Activated effector memory CD4-positive, alpha-beta T cell treated with Interleukin-2 at 50 U/mL for 16 hours (primary cell): ENCODE results near the gene ORC1.
"Not testable (repeated sequence)": the region's sequence is repeated elsewhere in the genome, so short reads cannot be mapped to it uniquely, and the experiment has no call there.

Experiments used
- DNase-seq: peaks from one replicate; pipeline ENCODE4 v3.0.0-alpha.2; 2020

ORC1 gene

GRCh38 chr1:52385376-52385775, 18.8 kb downstream of the ORC1 start:
- DNase-seq: no peak

DNA sequence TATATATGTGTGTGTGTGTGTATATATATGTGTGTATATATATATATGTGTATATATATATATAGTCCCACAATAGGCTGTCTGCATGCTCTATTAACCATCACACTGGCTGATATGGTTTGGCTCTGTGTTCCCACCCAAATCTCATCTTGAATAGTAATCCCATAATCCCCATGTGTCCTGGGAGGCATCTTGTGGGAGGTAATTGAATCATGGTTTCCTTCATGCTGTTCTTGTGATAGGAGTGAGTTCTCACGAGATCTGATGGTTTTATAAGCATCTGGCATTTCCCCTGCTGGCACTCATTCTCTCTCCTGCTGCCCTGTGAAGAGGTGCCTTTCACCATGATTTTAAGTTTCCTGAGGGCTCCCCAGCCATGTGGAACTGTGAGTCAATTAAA, 34.4 kb downstream of the ORC1 start:
- DNase-seq: not testable (repeated sequence)

- peak; percentile 53 for DNase-seq
These were observed 35.6 kb downstream of the ORC1 start for GRCh38 chr1:52368383-52369172.

DNA sequence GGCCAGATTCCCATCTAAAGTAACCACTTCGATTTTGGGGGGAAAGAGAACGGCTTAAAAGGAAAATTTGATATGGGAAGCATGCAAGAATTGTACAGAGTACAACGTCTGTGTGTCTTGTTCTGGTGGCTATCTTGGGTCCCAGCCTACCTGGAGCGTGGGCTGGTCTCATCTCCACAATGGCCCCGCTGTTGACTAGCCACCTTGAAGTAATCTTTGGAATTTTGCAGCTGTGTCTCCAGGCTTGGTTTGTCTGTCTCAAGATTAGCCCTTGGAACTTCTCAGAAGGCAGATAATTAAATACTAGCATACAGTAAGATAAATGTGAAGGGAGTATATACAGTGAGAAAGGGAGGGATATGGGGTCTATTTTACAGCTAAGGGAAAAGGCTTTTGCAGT, 37.0 kb downstream of the ORC1 start:
- no peak for DNase-seq

- DNase-seq: no peak
These were observed 37.8 kb downstream of the ORC1 start for GRCh38 chr1:52366517-52366827.

- DNase-seq: peak; percentile 100
These were observed 38.3 kb downstream of the ORC1 start, which contains the start of gene CC2D1B for GRCh38 chr1:52365746-52366516. Gene CC2D1B (minus strand): TSS chr1:52366205. CDS start chr1:52364620, 1,585 bp downstream.

GRCh38 chr1:52365071-52365745, 39.0 kb downstream of the ORC1 start:
- no peak for DNase-seq

- DNase-seq: no peak
These were observed 39.9 kb downstream of the ORC1 start for GRCh38 chr1:52364235-52364839.

- DNase-seq: no peak
These were observed 43.6 kb downstream of the ORC1 start for GRCh38 chr1:52360595-52360968.

DNA sequence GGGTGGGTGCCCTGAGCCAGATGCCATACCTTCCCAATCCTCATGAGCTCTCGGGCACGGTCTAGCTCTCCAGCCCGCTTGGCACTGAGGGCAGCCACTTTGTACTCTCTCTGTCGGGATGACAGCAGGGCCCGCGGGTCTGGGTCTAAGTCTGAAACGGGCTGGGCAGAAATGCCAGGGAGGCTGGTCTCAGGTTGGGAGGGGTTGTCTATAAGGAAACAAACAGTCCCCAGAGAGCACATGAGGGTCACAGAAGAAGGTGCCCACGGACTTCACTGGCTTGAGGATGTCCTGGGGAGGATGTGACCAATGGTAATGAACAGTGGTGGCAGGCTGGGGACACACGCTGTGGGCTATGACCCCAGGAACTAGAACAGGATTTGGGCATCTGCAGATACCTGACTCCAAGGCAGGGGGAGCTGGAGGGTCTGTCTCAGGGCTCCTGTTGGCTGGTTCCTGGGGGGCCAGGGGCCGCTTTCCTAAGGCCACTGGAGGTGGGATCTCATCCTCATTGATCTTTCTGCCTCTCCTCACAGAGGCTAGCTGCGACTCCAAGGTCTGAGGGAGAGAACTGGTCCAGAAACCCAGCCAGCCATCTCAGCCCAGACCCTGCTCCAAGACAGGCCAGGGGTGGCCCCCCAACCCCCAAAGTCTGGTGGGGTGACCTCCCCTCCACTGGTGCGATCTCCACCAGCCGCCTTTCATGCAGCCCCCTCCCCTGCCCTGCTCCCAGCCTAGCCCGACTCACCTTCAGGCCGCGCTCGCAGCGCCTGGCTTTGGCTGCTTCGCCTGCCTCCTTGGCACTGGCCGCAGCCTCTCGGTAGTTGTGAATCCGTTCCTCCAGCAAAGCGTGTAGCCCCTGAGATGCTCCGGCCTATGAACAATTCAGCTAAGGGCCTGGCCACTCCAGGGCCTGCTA, 44.3 kb downstream of the ORC1 start:
- no peak for DNase-seq

- DNase-seq: no peak
These were observed 45.2 kb downstream of the ORC1 start for GRCh38 chr1:52358851-52359497.

- no peak for DNase-seq
These were observed 46.8 kb downstream of the ORC1 start for GRCh38 chr1:52357397-52357796.

- DNase-seq: no peak
These were observed 47.3 kb downstream of the ORC1 start for GRCh38 chr1:52356818-52357355.

- DNase-seq: no peak
These were observed 48.2 kb downstream of the ORC1 start for GRCh38 chr1:52355847-52356505.

- no peak for DNase-seq
These were observed 48.8 kb downstream of the ORC1 start for GRCh38 chr1:52355436-52355835.

DNA sequence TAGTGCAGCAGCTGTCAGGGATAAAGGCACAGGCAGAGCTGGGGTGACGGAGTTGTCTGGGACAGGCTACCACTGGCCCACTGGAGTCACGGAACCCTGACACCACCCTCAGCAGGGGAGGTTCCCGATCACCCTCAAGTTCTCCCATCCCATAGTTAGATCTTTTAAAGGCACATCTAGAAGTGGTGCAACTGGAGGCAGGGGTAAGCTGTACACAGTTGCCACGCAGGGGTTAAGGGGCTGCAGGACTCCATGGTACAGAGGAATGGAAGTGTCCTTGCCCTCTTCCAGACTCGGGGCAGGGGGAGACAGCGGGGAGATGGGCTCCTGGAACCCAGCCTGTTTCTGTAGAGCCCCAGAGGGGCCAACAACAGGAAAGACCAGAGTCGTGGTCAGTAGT, 51.5 kb downstream of the ORC1 start:
- DNase-seq: no peak

DNA sequence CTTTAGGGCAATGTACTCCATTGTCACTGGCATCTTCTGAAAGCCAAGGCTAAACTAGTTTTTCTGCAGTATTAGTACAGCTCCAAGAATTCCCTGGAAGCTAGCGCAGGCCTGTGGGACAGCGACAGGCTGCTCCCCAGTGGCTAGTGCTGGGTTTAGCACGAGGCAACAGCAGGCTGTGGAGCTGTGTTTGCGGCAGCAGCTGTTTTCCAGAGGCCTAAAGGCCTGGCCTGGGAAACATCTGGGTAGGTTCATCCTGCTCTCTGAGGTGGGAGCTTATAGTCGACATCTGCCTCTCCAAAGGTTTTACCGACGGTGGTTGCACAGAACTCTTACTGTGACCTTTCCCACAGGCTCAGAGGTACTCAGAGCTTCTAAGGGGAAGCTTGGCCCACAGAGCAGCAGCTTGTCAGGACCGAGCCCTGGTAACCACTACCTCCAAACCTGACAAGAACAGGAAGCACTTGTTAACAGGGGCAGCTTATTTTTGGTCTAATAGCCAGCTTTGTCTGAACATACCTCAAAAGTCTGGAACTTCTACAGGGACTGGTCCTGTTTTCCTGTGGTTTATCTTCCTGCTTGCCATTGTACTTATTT, 55.4 kb downstream of the ORC1 start:
- DNase-seq: no peak

- DNase-seq: no peak
These were observed 57.6 kb downstream of the ORC1 start for GRCh38 chr1:52346653-52347052.

- no peak for DNase-seq
These were observed 59.0 kb downstream of the ORC1 start for GRCh38 chr1:52345252-52345651.

DNA sequence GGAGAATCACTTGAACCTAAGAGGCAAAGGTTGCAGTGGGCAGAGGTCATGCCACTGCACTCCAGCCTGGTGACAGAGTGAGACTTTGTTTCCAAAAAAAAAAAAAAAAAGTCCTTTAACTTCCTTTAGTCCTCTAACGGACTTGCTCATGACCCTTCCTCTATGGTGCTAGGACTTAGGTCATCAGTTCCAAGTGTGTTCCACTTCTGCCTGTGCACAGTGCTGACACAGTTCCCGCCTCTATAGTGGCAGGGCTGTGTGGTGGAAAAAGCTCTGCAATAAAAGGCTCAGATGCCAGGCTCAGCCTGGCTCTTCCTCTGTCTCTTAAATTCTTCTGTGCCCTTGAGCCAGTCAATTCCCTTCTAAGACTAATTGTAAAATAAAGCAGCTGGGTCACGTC, 60.2 kb downstream of the ORC1 start:
- no peak for DNase-seq
